ENCODE results near the gene SYP.

The SYP gene

GRCh38 chrX:49238735-49239134 lies 38.7 kb upstream of the SYP start:
- H3K4me2 ChIP-seq: no peak overlapping the region
- peaks cover 16% of the 10 kb centered on the region for H3K4me1 ChIP-seq
- no peak for TF ChIP-seq Cebpa-rat (IDR thresholded peaks at IDR 0.05)
- H3K9me3 ChIP-seq: 0 out of 2 replicates have a peak, but pooled peaks cover 3% of the 10 kb centered on the region
- H3K4me3 ChIP-seq: no peak overlapping the region
- H3K27me3 ChIP-seq: peaks cover 31% of the 10 kb centered on the region
- peaks cover 16% of the 10 kb centered on the region for H3K36me3 ChIP-seq
- H3K9ac ChIP-seq: no peak overlapping the region
- H4K20me1 ChIP-seq: peaks cover 12% of the 10 kb centered on the region; the same call in 1 of the 2 replicates
- no peak overlapping the region for H3K27ac ChIP-seq

DNA sequence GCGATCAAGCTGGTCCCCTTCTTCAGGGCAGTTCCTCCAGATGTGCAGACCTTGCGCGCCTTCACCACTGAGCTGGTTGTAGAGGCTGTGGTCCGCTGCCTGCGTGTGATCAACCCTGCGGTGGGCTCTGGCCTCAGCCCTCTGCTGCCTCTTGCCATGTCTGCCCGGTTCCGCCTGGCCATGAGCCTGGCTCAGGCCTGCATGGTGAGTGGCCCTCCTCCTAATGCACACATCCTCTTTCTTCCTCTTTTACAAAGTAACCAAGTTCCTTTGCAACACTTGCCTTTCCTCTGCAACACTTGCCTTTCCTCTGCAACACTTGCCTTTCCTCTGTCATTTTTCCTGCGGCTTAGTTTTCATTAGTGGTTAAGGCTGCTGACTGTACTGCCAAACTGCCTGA lies 37.1 kb upstream of the SYP start:
- Histone ChIP-seq H4K20me1 (no peaks in the 10 kb centered on the region), H3K27me3 (peaks cover 15% of the 10 kb centered on the region), H3K9ac (no peak overlapping the region), H3K4me1 (peaks cover 16% of the 10 kb centered on the region), H3K4me3 (no peak overlapping the region), H3K4me2 (peak overlapping the region; percentile 63), H3K9me3 (0 out of 2 replicates have a peak, but pooled peaks cover 3% of the 10 kb centered on the region), H3K27ac (no peak overlapping the region), H3K36me3 (no peaks in the 10 kb centered on the region)
- no peak for TF ChIP-seq Cebpa-rat (IDR thresholded peaks at IDR 0.05)

DNA sequence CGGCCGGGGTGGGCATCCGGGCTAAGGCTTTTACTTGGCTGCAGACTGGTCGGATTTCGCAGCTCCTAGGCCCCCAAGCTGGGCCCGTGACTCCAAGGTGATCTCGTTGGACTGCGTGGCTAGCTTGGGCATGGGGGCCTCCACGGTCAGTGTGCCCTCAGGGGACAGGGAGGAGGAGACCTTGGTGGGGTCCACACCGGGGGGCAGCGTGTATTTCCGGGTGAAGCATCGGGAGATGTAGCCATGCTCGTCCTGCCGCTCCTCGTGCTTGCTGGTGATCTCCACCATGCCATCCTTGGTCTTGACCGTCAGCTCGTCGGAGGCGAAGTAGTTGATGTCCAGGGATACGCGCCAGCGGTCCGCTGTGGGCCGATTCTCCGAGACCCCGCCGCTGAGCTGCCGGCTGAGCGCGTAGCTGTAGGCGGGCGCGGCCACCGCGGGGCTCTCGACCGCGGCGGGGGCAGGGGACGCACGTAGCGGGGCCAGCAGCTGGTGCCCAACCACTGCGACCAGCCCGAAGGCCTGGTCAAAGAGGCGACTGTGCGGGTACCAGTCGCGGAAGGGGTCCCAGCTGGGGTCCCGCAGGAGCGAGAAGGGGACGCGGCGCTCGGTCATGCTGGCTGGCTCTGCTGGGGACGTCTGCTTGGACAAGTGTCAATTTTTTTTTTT lies 34.0 kb upstream of the SYP start:
- no peaks in the 10 kb centered on the region for H4K20me1 ChIP-seq
- no peak for TF ChIP-seq Cebpa-rat (IDR thresholded peaks at IDR 0.05)
- H3K27ac ChIP-seq: no peak overlapping the region
- peaks cover 16% of the 10 kb centered on the region for H3K27me3 ChIP-seq
- no peak overlapping the region for H3K4me3 ChIP-seq
- no peak overlapping the region for H3K4me2 ChIP-seq
- peaks cover 21% of the 10 kb centered on the region; the same call in 1 of the 2 replicates for H3K9me3 ChIP-seq
- no peak overlapping the region for H3K9ac ChIP-seq
- no peaks in the 10 kb centered on the region for H3K36me3 ChIP-seq
- peaks cover 16% of the 10 kb centered on the region for H3K4me1 ChIP-seq

- Histone ChIP-seq H3K9ac (no peak within 1 kb of the TSS), H3K9me3 (peaks cover 21% of the 10 kb centered on the region; the same call in 1 of the 2 replicates), H3K27me3 (peaks cover 16% of the 10 kb centered on the region), H3K36me3 (no peaks in the 10 kb centered on the region), H3K27ac (no peak within 1 kb of the TSS), H4K20me1 (no peaks in the 10 kb centered on the region), H3K4me3 (no peak within 1 kb of the TSS), H3K4me2 (no peak within 1 kb of the TSS), H3K4me1 (peaks cover 16% of the 10 kb centered on the region)
- no peak for TF ChIP-seq Cebpa-rat (IDR thresholded peaks at IDR 0.05)
Measured at GRCh38 chrX:49233176-49233575, 33.2 kb upstream of the SYP start, which contains the start of gene CACNA1F. TSS of gene CACNA1F (minus strand) at chrX:49233340. CDS start at chrX:49233309, 31 bp downstream.

- Histone ChIP-seq H3K9me3 (peaks cover 21% of the 10 kb centered on the region; the same call in 1 of the 2 replicates), H3K27ac (no peak overlapping the region), H3K36me3 (no peaks in the 10 kb centered on the region), H3K9ac (no peak overlapping the region), H3K4me1 (peaks cover 16% of the 10 kb centered on the region), H4K20me1 (no peaks in the 10 kb centered on the region), H3K4me2 (no peak overlapping the region), H3K27me3 (peaks cover 16% of the 10 kb centered on the region), H3K4me3 (no peak overlapping the region)
- TF ChIP-seq Cebpa-rat (IDR thresholded peaks at IDR 0.05): no peak
Measured at GRCh38 chrX:49232525-49232924, 32.5 kb upstream of the SYP start.

DNA sequence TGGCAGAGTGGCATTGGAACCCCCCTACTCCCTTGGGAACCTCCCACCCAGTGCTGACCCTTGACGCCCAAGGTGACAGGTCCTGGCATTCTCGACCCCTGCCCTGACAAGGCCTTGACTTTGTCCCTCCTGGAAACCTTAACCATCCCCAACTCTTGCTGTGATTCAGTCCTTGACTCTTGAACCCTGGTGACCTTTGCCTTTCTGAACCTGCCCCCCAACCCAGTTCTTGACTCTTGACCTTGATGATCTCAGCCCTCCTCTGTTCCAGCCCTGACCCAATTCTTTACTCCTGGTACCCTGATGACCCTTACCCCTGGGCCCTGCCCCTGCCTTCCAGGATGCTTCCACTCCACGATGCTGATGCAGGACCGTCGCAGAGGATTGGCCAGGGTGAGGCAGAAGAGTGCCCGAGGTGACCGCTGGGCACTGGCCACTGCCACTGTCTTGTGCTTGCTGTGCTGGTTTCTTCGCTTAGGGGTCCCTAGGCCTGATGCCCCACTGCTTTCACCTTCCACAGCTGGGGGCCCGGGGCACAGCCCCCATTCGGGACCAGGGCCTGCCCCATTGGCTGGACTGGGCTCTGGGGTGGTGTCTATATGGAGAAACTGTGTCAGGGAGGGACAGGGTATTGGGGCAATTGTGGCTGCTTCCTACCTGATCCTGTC lies 31.5 kb upstream of the SYP start:
- Histone ChIP-seq H3K9me3 (peaks cover 21% of the 10 kb centered on the region; the same call in 1 of the 2 replicates), H3K27me3 (peaks cover 16% of the 10 kb centered on the region), H3K4me2 (no peak overlapping the region), H3K36me3 (no peaks in the 10 kb centered on the region), H4K20me1 (no peaks in the 10 kb centered on the region), H3K4me3 (no peak overlapping the region), H3K4me1 (peaks cover 7% of the 10 kb centered on the region), H3K27ac (no peak overlapping the region), H3K9ac (no peak overlapping the region)
- no peak for TF ChIP-seq Cebpa-rat (IDR thresholded peaks at IDR 0.05)

- no peak for TF ChIP-seq Cebpa-rat (IDR thresholded peaks at IDR 0.05)
- no peak overlapping the region for H3K27ac ChIP-seq
- no peak overlapping the region for H3K9ac ChIP-seq
- no peaks in the 10 kb centered on the region for H3K36me3 ChIP-seq
- H3K4me1 ChIP-seq: no peaks in the 10 kb centered on the region
- peaks cover 21% of the 10 kb centered on the region; the same call in 1 of the 2 replicates for H3K9me3 ChIP-seq
- no peak overlapping the region for H3K4me3 ChIP-seq
- H3K4me2 ChIP-seq: peak overlapping the region; percentile 19; the same call in 1 of the 2 replicates
- no peaks in the 10 kb centered on the region for H4K20me1 ChIP-seq
- H3K27me3 ChIP-seq: peaks cover 18% of the 10 kb centered on the region
Measured at GRCh38 chrX:49230500-49231232, 30.7 kb upstream of the SYP start.

- H3K27ac ChIP-seq: no peak overlapping the region
- no peak overlapping the region for H3K9ac ChIP-seq
- H3K4me2 ChIP-seq: no peak overlapping the region
- no peak overlapping the region for H3K4me3 ChIP-seq
- no peaks in the 10 kb centered on the region for H3K4me1 ChIP-seq
- TF ChIP-seq Cebpa-rat (IDR thresholded peaks at IDR 0.05): no peak
- peaks cover 18% of the 10 kb centered on the region; the same call in 1 of the 2 replicates for H3K9me3 ChIP-seq
- peaks cover 28% of the 10 kb centered on the region for H3K27me3 ChIP-seq
- no peaks in the 10 kb centered on the region for H4K20me1 ChIP-seq
- no peaks in the 10 kb centered on the region for H3K36me3 ChIP-seq
Measured at GRCh38 chrX:49228185-49228584, 28.2 kb upstream of the SYP start.

- H3K4me3 ChIP-seq: no peak overlapping the region
- H3K4me2 ChIP-seq: no peak overlapping the region
- no peaks in the 10 kb centered on the region for H3K36me3 ChIP-seq
- H3K4me1 ChIP-seq: no peaks in the 10 kb centered on the region
- H4K20me1 ChIP-seq: no peaks in the 10 kb centered on the region
- TF ChIP-seq Cebpa-rat (IDR thresholded peaks at IDR 0.05): no peak
- no peak overlapping the region for H3K9ac ChIP-seq
- no peak overlapping the region for H3K27ac ChIP-seq
- peaks cover 18% of the 10 kb centered on the region; the same call in 1 of the 2 replicates for H3K9me3 ChIP-seq
- H3K27me3 ChIP-seq: peaks cover 28% of the 10 kb centered on the region
Measured at GRCh38 chrX:49227726-49228125, 27.7 kb upstream of the SYP start.

All from BLaER1 (cell line).